NCI-H1436 treated with DMSO at 0.1 percent for 48 hours (cell line): ENCODE measurements around the gene EP400.

Experiments
- DNase-seq: peaks from one replicate; lab custom pipeline; 2025; lab: John Stamatoyannopoulos, UW

The EP400 gene

DNA sequence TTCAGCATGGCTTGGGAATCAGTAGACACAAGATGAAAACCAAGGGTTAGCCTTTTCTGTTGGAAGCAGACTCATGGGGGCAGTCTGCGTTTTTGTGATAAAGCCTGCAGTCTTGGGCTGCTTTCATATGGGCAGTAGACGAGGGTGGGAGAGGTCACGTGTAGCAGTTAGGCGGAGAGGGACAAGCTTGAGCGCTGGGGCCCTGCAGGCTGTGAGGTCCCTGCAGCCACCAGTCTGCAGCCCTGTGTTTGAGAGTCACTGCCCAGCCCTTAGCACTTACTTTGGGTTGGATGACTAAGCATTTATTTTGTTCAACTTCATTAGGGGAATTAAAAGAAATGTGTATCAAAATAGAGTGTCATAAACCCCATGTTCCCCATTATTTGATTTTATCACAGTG is 37.2 kb downstream of the EP400 start:
- no peak for DNase-seq

DNA sequence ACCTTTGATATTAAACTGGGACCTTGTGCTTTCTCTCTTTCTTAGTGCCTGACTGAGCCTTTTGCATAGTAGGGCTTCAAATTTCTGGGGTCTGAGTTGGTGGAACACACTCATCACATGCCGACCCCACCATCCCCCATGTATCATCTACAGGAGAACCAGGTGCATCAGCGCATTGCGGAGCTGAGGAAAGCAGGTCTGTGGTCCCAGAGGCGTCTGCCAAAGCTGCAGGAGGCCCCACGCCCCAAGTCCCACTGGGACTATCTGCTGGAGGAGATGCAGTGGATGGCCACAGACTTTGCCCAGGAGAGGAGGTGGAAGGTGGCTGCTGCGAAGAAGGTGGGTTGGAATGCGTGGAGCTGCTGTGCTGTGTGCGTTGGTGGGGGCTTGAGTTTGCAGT is 37.8 kb downstream of the EP400 start:
- no peak for DNase-seq

DNA sequence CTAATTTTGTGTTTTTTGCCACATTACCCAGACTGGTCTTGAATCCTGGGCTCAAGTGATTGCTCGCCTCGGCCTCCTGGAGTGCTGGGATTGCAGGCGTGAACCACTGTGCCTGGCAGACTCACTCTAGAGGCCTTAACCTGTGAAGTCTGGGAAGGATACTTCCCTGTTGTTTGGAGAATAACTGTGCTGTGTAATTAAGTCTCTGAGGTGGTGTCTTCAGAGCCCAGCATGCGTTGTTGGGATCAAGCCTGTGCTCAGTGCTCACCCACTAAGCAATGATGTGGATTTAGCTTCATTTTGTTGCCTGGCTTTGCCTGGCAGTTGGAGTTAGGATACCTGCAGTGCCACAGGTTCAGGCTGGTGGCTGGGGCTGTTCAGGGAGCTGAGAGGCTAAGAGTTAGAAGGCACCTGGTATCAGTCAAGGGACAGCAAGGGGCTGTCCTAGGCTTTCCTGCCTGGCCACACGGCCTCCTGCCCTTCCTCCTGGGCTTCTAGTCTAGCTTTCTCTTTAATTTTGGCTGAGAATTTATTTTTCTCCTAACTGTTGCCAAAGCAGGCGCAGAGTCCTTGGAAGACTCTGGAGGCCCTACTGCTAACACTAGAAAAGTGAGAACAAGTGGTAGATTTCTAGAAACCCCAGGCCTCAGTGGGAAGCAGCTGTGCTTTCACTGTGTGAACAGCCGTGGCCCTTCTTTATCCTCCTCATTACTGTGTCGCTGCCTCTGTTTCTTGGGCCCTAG is 38.5 kb downstream of the EP400 start:
- DNase-seq = no peak

DNA sequence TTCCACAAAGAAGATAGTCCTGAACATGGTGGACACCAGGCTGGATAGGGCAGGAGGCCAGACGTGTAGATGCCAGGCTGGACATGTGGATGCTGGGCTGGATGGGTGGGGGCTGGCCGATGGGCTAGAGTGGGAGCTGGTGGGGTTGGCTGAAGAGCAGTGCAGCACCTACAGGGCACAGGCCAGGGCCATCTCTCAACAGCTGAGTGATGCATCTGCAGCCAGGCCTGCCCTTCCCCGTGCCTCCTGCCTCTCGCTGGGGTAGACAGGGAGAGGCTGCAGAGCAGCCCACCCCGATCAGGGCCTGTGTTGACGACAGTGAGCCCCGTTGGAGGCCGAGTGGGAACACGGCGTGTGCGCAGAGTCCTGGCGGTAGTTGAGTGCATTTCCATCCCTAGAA is 39.3 kb downstream of the EP400 start:
- DNase-seq = no peak

DNA sequence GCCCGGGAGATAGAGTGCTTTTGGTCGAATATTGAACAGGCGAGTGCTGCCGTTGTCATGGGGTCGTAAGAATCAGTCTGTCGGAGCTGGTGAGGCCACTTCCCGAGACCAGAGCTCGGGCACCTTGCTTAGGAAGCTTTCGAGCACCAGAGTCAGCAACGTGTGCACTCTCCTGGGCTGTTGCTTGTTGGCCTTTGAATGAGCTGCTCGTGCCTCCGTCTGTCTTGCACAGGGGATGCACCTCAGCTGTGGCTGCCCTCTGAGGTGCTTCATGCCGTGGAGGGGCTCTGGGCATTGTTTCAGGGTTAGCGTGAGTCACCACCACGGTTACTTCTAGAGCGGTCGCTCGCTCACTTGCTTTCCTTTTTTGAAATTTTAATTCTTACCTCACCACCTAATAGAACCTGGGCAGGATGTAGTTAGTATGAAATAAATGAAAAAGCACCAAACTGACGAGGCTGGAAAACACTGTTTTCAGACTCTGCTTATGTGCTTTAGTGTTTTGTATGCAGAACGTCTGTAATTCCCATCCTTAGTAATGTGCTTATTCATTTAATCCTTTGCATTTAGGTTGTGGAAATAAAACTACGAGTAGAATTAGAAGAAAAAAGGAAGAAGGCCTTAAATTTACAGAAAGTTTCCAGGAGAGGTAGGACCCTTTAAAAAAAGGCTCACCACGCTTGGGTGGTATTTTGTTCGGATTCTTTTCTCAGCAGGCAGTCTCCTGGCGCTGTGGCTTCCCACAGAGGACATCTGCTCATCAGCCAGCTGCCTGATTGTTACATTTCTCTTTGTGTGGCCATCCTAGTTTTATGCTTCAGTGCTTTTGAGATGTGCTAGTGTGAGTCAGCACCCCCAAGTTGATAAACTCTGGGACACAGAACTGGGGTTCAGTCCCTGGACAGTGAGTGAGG is 40.6 kb downstream of the EP400 start:
- no peak for DNase-seq

DNA sequence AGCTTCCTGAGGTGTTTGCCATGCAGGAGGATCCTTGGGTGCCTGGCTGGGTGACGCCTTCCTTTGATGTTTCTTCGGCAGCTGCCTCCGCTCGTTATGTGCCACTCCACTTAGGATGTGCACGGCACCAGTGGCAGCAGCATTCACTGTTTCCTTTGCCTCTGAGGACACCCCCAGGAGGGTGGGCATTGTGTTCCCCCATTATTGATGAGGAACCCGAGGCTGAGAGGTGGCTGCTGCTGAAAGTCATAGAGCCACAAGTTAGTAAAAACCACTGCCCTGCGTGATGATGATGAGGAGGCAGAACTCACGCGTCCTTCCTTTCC is 41.2 kb downstream of the EP400 start:
- DNase-seq = no peak

DNA sequence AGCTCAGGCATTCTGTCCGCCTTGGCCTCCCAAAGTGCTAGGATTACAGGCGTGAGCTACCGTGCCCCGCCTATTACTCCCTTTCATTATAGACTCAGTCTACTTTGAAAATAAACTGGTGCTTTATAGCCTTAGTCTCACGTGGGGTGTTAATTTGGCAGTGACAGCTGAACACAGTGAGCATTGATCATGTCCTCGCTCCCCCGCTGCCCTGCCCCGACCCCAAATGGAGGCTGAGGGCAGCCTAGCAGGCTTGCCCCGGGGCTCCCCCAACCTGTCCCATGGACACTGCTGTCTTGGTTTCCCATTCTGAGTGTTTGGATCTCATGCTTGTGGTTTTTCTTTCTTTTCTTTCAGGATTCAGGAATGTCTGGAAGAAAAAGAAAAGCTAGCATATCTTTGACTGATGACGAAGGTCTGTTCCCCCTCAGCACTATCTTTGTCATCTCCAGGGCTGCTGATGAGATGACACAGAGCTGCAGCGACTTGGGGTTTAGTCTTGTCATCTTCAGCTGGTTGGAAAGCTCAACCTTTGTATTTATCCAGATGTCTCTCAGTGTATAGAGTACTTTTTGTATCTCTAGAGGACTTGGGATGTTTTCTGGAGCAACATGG is 42.2 kb downstream of the EP400 start:
- no peak for DNase-seq

DNA sequence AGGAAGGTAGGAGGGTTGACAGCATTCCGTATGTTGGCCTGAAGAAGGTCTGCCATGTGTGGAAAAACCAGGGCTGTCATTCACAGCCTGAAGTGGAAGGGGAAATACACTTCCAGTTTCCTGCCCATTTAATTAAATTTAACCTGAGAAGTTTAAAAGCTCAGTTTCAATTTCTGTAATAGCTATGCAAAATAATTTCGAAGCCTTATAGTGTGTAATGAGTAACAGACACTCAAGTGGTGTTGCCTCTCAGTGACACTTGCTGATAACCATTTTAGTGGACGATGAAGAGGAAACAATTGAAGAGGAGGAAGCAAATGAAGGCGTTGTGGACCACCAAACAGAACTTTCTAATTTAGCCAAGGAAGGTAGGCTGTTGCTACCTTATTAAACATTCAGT is 44.8 kb downstream of the EP400 start:
- DNase-seq = no peak

DNA sequence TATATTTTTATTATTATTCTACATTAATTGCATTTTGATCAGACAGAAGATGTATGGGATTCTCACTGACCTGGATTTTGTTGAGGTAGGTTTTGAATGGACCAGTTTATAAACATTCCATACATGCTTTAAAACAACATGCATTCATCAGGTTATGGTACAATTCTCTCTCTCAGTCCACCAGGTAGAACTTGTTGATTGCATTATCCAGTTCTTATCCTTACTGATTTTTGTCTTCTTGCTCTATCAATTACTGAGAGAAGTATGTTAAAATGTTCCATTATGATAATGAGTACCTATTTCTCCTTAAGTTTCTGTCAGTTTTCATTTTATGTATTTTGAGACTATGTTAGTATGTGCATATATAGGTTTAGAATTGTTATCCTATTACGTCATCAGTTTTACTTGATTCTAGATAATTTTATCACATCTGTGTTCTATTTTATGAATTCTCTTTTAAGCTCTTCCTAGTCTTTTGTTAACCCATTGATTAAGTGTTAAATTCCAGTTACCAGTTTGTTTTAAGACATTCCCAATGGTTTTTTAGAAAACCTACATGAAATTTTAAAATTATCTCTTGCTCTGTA is 50.6 kb downstream of the EP400 start:
- DNase-seq = no peak

DNA sequence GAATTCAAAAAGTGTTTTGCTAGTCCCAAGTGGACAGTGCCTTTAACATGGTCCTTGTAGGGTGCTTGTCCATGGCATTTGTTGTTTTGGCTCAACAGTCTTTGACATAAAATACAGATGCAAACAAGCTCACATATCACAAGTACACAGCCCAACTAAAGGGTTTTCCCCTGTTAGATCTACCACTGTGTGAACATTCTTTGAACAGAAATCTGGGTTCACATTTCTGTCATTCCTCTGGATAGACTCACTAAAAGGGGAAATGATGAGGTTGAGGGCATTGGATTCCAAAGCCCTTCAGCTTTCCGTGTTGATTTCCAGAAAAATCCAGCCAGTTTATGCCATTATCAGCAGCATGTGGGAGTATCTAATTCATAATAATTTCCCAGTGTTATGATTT is 54.1 kb downstream of the EP400 start:
- DNase-seq = no peak

DNA sequence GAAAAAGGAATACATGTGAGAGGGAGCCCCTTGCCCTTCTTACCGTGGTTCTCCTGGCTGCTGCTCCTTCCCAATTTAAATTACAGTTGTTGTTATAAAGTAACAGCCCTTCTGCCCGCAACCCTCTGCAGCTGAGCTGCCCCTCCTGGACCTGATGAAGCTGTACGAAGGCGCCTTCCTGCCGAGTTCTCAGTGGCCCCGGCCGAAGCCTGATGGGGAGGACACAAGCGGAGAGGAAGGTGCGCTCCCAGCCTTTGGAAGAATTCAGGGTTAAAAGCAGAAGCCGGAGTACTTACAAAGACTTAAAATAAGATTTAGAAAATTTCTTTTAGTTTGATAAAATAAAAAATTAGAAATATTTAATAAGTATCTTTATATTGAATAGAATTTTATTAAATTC is 55.2 kb downstream of the EP400 start:
- no peak for DNase-seq

DNA sequence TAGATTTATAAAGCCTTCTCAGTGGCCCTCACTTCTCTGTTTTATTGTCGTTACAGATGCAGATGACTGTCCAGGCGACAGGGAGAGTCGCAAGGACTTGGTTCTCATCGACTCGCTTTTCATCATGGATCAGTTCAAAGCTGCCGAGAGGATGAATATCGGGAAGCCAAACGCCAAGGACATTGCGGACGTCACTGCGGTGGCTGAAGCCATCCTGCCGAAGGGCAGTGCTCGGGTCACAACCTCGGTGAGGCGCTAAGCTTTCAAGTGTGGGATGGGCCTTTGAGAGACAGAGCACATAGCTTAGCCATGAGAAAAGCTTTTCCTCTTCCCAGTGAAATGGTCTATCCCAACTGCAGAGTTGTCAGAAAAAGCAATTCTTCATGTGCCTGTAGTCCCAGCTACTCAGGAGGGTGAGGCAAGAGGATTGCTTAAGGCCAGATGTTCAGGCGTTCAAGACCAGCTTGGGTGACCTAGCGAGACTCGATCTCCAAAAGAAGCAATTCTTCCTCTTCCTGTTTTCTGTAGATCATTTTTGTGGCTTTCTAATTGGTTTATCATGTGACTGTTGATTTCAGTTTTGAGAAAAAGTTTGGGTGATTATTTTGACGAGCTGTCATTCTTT is 56.4 kb downstream of the EP400 start:
- no peak for DNase-seq

DNA sequence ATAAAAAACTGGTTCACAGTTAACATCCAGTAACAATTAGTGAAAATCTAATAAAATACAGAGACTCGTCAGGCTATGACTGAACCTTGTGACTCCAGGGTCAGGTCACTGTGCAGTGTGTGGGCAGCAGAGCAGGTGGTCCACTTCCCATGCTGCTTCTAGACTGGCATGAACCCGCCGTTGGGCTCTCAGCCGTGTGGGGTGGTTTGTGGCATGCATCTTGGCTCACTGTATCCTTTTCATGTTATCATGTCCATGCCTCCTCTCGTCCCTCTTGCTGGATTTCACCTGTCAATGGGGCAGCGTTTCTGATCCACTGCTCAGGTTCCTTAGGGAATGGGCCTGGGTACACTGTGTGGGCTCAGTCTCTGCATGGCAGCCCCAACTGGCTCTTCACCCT is 57.3 kb downstream of the EP400 start:
- DNase-seq = no peak

DNA sequence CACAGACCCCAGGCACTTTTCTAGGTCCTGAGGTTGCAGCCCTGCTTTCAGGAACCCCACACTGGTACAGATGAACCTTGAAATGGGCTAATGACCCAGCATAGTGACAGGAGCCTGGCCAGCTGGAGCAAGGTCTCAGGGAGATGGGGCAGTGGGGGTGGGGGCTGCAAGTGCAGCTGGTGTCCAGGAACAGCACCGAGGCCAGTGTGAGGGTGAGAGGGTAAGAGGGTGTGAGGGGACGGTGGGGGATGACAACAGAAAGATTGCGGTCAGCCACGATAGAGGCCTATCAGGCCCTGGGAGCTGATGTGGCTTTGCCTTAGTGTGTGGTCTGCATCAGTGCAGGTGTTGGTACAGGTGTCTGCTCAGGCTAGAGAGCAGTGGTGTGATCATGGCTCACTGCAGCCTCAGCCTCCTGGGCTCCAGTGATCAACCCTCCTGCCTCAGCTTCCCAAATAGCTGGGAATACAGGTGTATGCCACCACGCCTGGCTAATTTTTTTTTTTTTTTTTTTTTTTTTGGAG is 59.7 kb downstream of the EP400 start:
- DNase-seq = no peak

DNA sequence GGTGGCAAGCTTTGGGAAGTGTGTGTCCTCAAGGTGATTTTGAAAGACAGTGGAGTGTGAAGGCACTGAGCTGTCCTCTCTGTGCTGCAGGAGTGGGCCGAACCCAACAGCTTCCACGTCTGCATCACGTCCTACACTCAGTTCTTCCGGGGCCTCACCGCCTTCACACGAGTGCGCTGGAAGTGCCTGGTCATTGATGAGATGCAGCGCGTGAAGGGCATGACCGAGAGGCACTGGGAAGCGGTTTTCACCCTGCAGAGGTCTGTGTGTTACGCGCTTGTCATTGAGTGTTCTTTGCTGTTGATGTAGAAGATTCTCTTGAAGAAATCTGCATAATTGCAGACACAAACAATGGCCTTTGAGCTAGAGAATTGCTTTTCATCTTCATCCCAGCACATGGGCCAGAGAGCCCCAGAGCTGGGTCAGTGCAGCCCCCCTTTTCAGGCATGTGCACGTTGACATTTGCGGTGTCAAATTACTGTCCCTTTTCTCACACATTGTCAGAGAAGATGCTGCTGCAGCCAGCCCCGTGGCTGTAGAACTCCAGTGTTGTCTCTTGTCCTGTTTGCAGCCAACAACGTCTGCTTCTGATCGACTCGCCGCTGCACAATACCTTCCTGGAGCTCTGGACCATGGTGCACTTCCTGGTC is 63.3 kb downstream of the EP400 start:
- DNase-seq = no peak

DNA sequence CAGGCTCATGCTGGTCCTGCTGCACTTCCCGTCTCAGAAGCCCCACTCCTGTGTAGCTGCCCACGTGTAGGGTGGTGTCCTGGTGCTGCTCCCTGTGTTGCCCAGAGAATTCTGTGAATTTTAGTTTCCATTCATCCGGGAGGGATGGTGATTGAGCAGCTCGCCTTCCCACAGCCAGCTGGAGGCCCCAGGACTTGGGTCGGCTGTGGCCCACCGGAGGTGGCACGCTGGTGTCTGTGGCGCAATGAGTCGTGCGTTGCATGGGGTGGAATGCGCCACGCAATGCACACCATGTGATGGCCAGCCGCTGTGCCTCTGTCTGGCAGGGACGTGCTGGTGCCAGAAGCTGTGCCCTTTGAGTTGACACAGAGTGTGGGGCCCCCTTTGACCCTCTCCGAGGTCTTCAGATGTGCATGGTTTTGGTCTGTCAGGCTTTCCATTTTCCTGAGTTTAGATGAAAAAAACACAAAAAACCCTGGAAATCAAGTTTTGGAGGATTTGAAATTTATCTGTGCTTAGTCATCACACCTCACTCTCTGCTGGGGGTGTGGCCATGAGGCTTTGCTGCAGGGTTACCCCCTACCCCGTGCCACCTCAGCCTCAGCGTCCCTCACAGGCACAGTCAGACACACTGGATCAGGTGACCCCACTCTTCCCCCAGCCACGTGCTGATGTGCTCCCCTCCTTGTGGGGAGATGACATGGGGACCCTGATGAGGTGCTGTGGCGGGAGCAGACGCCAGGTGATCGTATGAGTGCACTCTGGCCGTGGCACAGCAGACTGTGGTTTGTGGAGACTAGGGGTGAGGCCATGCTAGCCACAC is 64.6 kb downstream of the EP400 start:
- DNase-seq = no peak

DNA sequence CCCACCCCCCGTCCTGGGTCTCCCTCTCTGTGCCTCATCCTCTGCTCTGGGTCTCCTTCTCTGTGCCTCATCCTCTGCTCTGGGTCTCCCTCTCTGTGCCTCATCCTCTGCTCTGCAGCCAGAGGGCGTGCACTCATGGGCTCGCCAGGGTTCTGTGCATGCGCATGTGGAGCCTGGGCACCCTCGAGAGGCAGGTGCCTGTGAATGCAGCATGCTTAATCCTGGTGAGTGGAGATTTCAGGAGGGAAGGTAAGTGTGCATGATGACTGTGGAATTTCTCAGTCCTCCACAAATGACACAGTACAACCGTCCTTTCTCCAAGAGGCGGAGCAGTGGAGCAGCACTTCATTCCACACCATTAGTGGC is 65.2 kb downstream of the EP400 start:
- no peak for DNase-seq

DNA sequence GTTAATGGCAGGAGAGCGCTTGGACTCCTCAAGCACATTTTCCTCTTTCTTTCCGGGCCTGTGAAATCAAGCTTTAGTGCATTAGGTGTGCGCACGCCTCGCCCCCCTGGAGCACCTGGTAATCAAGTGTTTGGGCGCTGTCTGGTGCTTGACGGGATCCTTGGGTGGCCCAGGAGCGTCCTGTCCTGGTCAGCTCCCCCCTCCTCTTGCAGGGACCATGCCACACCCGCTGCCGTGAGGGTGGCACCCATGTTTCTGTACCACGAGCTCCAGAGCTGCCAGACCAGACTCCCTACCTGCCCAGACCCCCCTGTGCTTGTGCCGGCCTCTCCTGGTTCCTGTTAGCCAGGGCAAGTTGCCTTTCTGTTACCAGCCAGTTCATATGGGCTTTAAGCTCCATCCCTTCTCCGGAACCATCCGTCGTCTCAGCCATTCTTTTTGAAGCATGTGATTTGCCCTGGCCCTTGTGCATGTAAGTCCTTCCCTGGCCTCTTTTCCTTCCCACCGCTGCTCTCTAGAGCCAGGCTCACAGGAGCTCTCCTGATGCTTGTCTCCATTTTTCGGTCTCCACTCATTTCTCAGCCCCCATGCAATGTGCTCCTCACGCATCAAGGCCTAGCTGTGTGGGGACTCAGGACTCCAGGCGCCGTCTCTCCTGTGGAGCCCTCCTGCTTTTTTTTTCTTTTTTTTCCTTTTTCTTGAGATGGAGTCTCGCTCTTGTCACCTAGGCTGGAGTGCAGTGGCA is 66.1 kb downstream of the EP400 start:
- DNase-seq = no peak

DNA sequence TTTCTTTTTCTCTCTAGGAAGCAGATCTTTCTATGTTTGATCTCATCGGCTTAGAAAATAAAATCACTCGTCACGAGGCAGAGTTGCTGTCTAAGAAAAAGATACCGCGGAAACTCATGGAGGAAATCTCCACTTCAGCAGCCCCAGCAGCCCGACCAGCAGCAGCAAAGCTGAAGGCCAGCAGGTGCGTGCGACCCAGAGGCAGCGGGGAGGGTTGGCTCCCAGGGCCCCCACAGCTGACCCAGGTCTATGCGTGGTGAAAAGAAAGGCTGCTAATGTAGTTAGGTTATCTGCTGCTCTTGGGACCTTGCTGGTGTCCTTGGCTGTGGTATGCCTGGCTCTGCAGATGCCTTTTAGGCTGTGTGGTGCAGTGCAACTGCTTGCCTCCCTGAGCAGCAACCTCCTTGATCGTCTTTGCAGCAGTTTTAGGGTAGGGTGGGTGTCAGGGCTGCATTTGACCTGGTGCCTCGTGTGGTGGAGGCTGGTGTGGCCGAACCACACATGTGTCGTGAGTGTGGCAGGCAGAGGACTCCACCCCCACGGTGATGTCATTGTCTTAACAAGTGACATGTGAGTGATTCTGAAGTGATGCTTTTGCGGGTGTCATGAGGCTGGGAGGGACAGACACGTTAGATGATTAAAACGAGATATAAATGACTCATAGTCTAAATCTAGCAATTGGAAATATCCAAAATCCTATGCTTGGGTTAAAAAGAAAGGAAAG is 68.6 kb downstream of the EP400 start:
- no peak for DNase-seq
